Measurements from ENCODE around the gene COL28A1. TPM values are rescaled to one million over a fixed set of nuclear protein-coding genes. Genes with fewer than 3 reads are reported as not detected.

The COL28A1 gene
- total and polyA plus RNA-seq, 12 donors = 0.35 to 8.1 (median 1.5) TPM

- Histone ChIP-seq H3K27ac (no peak overlapping the region), H3K9me3 (peaks cover 0 to 36% (median 7%) of the 10 kb centered on the region in 11 donors), H3K4me1 (peaks cover 0 to 8% (median 0%) of the 10 kb centered on the region in 9 donors), H3K36me3 (no peaks in the 10 kb centered on the region), H3K4me3 (no peak overlapping the region), H3K27me3 (no peaks in the 10 kb centered on the region)
- TF ChIP-seq CTCF (IDR thresholded peaks at IDR 0.05) = no peak
- intact Hi-C loops (cut with DNase I) = no loop called here
- DNase-seq (no peak), ATAC-seq (no peak)
- WGBS, 2 donors = 81 to 86% methylated on average over 2 of the region's 2 CpGs
Observed at GRCh38 chr7:7489546-7489945, 46.1 kb downstream of the COL28A1 start.

- Histone ChIP-seq H3K36me3 (no peaks in the 10 kb centered on the region), H3K27ac (no peak overlapping the region), H3K4me3 (no peak overlapping the region), H3K4me1 (peaks cover 0 to 8% (median 0%) of the 10 kb centered on the region in 9 donors), H3K27me3 (no peaks in the 10 kb centered on the region), H3K9me3 (peaks cover 0 to 48% (median 12%) of the 10 kb centered on the region in 11 donors)
- ATAC-seq (no peak), DNase-seq (no peak)
- 83 to 87% methylated on average over 3 of the region's 3 CpGs for whole genome bisulfite sequencing, 2 donors
- TF ChIP-seq CTCF (IDR thresholded peaks at IDR 0.05) = no peak
- intact Hi-C loops (cut with DNase I) = no loop called here
Observed at GRCh38 chr7:7486362-7486761, 49.3 kb downstream of the COL28A1 start.

GRCh38 chr7:7484072-7484471 is 51.6 kb downstream of the COL28A1 start:
- DNase-seq (no peak), ATAC-seq (no peak)
- no peaks in the 10 kb centered on the region for H3K4me1 ChIP-seq
- H3K4me3 ChIP-seq = no peak overlapping the region
- WGBS, 2 donors = 95 to 100% methylated on average over 1 of the region's 1 CpG
- TF ChIP-seq CTCF (IDR thresholded peaks at IDR 0.05) = no peak
- H3K27me3 ChIP-seq = no peaks in the 10 kb centered on the region
- intact Hi-C loops (cut with DNase I) = no loop called here
- peaks cover 0 to 48% (median 12%) of the 10 kb centered on the region in 11 donors for H3K9me3 ChIP-seq
- no peaks in the 10 kb centered on the region for H3K36me3 ChIP-seq
- H3K27ac ChIP-seq = no peak overlapping the region

GRCh38 chr7:7481802-7482201 is 53.9 kb downstream of the COL28A1 start:
- WGBS, 2 donors = 93 to 94% methylated on average over 2 of the region's 2 CpGs
- Histone ChIP-seq H3K27ac (no peak overlapping the region), H3K9me3 (peaks cover 0 to 33% (median 5%) of the 10 kb centered on the region in 11 donors), H3K4me1 (peaks cover 0 to under 1% (median 0%) of the 10 kb centered on the region in 9 donors), H3K36me3 (no peaks in the 10 kb centered on the region), H3K4me3 (no peak overlapping the region), H3K27me3 (no peaks in the 10 kb centered on the region)
- DNase-seq = no peak
- no peak for ATAC-seq
- intact Hi-C loops (cut with DNase I) = no loop called here
- no peak for TF ChIP-seq CTCF (IDR thresholded peaks at IDR 0.05)

Data from heart right ventricle (tissue), 16 donors.